Mesendoderm (in vitro differentiated cells): ENCODE results near the gene PWP1.

ENCODE experiments used
- DNase-seq: peaks from one replicate; pipeline ENCODE4 v3.0.0; 2013
- H2AK5ac ChIP-seq: 2 replicates; pipeline ENCODE4 v1.6.1; 2013; ENCODE audit warnings: low read length, inconsistent platforms
- H2BK120ac ChIP-seq: 2 replicates; pipeline ENCODE4 v1.6.1; 2013; ENCODE audit warnings: low read depth, mild to moderate bottlenecking, low read length, moderate library complexity, mixed read lengths
- H2BK15ac ChIP-seq: replicated peaks from 2 replicates; pipeline ENCODE4 v1.6.1; 2013; ENCODE audit warnings: low read depth, mild to moderate bottlenecking, moderate library complexity
- H2BK5ac ChIP-seq: 2 replicates; pipeline ENCODE4 v1.6.1; 2013; ENCODE audit warnings: low read length, inconsistent platforms
- H3K18ac ChIP-seq: 2 replicates; pipeline ENCODE4 v1.6.1; 2013; ENCODE audit warnings: mild to moderate bottlenecking, low read length, mixed read lengths
- H3K23ac ChIP-seq: one replicate; pipeline ENCODE4 v1.6.1; 2013; ENCODE audit warnings: low read length
- H3K27ac ChIP-seq: 2 replicates; pipeline ENCODE4 v1.5.1; 2013; ENCODE audit warnings: low read depth, mild to moderate bottlenecking, inconsistent platforms, low read length, moderate library complexity
- H3K27me3 ChIP-seq: 2 replicates; pipeline ENCODE4 v1.6.1; 2013; ENCODE audit warnings: low read length, control low read depth, mild to moderate bottlenecking, inconsistent platforms; ENCODE audit not compliant: insufficient read depth, poor library complexity
- H3K36me3 ChIP-seq: 2 replicates; pipeline ENCODE4 v1.6.1; 2013; ENCODE audit warnings: low read length, inconsistent platforms; ENCODE audit not compliant: control insufficient read depth, insufficient read depth
- H3K4ac ChIP-seq: one replicate; pipeline ENCODE4 v1.6.1; 2013; ENCODE audit warnings: low read depth, mild to moderate bottlenecking, low read length, moderate library complexity
- H3K4me1 ChIP-seq: 2 replicates; pipeline ENCODE4 v1.6.1; 2013; ENCODE audit warnings: low read depth, low read length, inconsistent platforms; ENCODE audit not compliant: control insufficient read depth
- H3K4me2 ChIP-seq: 2 replicates; pipeline ENCODE4 v1.6.1; 2013; ENCODE audit warnings: low read length
- H3K4me3 ChIP-seq: 2 replicates; pipeline ENCODE4 v1.5.1; 2013; ENCODE audit warnings: mild to moderate bottlenecking, low read length
- H3K56ac ChIP-seq: one replicate; pipeline ENCODE4 v1.6.1; 2013; ENCODE audit warnings: low read length
- H3K79me1 ChIP-seq: 2 replicates; pipeline ENCODE4 v1.6.1; 2013; ENCODE audit warnings: low read length, inconsistent platforms
- H3K79me2 ChIP-seq: 2 replicates; pipeline ENCODE4 v1.6.1; 2013; ENCODE audit warnings: mild to moderate bottlenecking, low read length; ENCODE audit not compliant: control insufficient read depth, insufficient read depth
- H3K9ac ChIP-seq: 2 replicates; pipeline ENCODE4 v1.6.1; 2013; ENCODE audit warnings: low read length, inconsistent platforms
- H4K5ac ChIP-seq: one replicate; pipeline ENCODE4 v1.6.1; 2013; ENCODE audit warnings: low read length
- H4K8ac ChIP-seq: one replicate; pipeline ENCODE4 v1.6.1; 2013; ENCODE audit warnings: low read depth, mild to moderate bottlenecking, control low read depth, low read length, moderate library complexity
- WGBS: extraction: QIAGEN DNeasy Blood & Tissue Kit; methylation state at CpG from one replicate; pipeline ENCODE4 v1.1.7; 2013; ENCODE audit warnings: low lambda C conversion rate, missing lambda C conversion rate; ENCODE audit not compliant: insufficient coverage; ENCODE audit errors: extremely low coverage; 5-methylcytosine and 5-hydroxymethylcytosine counted together

PWP1 gene

GRCh38 chr12:107649661-107650061, 35.9 kb upstream of the PWP1 start:
- Histone ChIP-seq H3K27me3 (no peaks in the 10 kb centered on the region), H2BK5ac (no peak overlapping the region), H3K18ac (no peak overlapping the region), H3K4me3 (no peak overlapping the region), H3K9ac (no peak overlapping the region), H3K36me3 (no peaks in the 10 kb centered on the region), H3K4me1 (no peaks in the 10 kb centered on the region), H3K4me2 (no peak overlapping the region), H3K56ac (no peak overlapping the region), H3K27ac (no peak overlapping the region), H3K79me1 (no peaks in the 10 kb centered on the region), H4K5ac (no peak overlapping the region), H2BK120ac (no peak overlapping the region), H2AK5ac (no peak overlapping the region), H3K79me2 (no peaks in the 10 kb centered on the region), H4K8ac (no peak overlapping the region), H2BK15ac (no peak overlapping the region), H3K4ac (no peak overlapping the region), H3K23ac (no peak overlapping the region)
- WGBS = no CpG with 5 or more reads among the region's 4 CpGs
- no peak for DNase-seq

GRCh38 chr12:107650977-107651376, 34.6 kb upstream of the PWP1 start:
- Histone ChIP-seq H3K4me1 (no peaks in the 10 kb centered on the region), H3K27ac (no peak overlapping the region), H3K4me3 (no peak overlapping the region), H3K18ac (no peak overlapping the region), H3K79me2 (no peaks in the 10 kb centered on the region), H2AK5ac (no peak overlapping the region), H3K56ac (no peak overlapping the region), H2BK120ac (no peak overlapping the region), H4K8ac (no peak overlapping the region), H3K27me3 (no peaks in the 10 kb centered on the region), H3K23ac (no peak overlapping the region), H3K79me1 (no peaks in the 10 kb centered on the region), H3K9ac (no peak overlapping the region), H2BK15ac (no peak overlapping the region), H4K5ac (no peak overlapping the region), H2BK5ac (no peak overlapping the region), H3K4me2 (no peak overlapping the region), H3K4ac (no peak overlapping the region), H3K36me3 (no peaks in the 10 kb centered on the region)
- WGBS = no CpG with 5 or more reads among the region's 10 CpGs
- no peak for DNase-seq

- H3K79me1 ChIP-seq = no peaks in the 10 kb centered on the region
- H2BK15ac ChIP-seq = no peak overlapping the region
- H3K23ac ChIP-seq = no peak overlapping the region
- H3K4me1 ChIP-seq = no peaks in the 10 kb centered on the region
- no CpG with 5 or more reads among the region's 11 CpGs for WGBS
- H3K36me3 ChIP-seq = no peaks in the 10 kb centered on the region
- H4K8ac ChIP-seq = no peak overlapping the region
- no peak overlapping the region for H4K5ac ChIP-seq
- no peak overlapping the region for H3K4me3 ChIP-seq
- H2BK120ac ChIP-seq = no peak overlapping the region
- DNase-seq = no peak
- no peak overlapping the region for H3K56ac ChIP-seq
- H3K27me3 ChIP-seq = no peaks in the 10 kb centered on the region
- no peak overlapping the region for H3K9ac ChIP-seq
- no peak overlapping the region for H3K4ac ChIP-seq
- H2BK5ac ChIP-seq = no peak overlapping the region
- H3K18ac ChIP-seq = no peak overlapping the region
- H3K27ac ChIP-seq = no peak overlapping the region
- H3K4me2 ChIP-seq = no peak overlapping the region
- H2AK5ac ChIP-seq = no peak overlapping the region
- no peaks in the 10 kb centered on the region for H3K79me2 ChIP-seq
These were observed 33.8 kb upstream of the PWP1 start for GRCh38 chr12:107651571-107652449.

GRCh38 chr12:107653519-107653918, 32.1 kb upstream of the PWP1 start:
- Histone ChIP-seq H3K23ac (no peak overlapping the region), H3K56ac (no peak overlapping the region), H3K4me2 (no peak overlapping the region), H4K8ac (no peak overlapping the region), H3K18ac (no peak overlapping the region), H3K9ac (no peak overlapping the region), H2BK120ac (no peak overlapping the region), H3K4me3 (no peak overlapping the region), H4K5ac (no peak overlapping the region), H2BK15ac (no peak overlapping the region), H3K79me2 (no peaks in the 10 kb centered on the region), H3K79me1 (no peaks in the 10 kb centered on the region), H2AK5ac (no peak overlapping the region), H2BK5ac (no peak overlapping the region), H3K36me3 (no peaks in the 10 kb centered on the region), H3K27me3 (no peaks in the 10 kb centered on the region), H3K27ac (no peak overlapping the region), H3K4ac (no peak overlapping the region), H3K4me1 (no peaks in the 10 kb centered on the region)
- DNase-seq = no peak
- no CpG with 5 or more reads among the region's 2 CpGs for WGBS

GRCh38 chr12:107654873-107655272, 30.7 kb upstream of the PWP1 start:
- no peak overlapping the region for H3K4ac ChIP-seq
- H2BK120ac ChIP-seq = no peak overlapping the region
- H3K23ac ChIP-seq = no peak overlapping the region
- no peak overlapping the region for H3K27ac ChIP-seq
- H3K36me3 ChIP-seq = no peaks in the 10 kb centered on the region
- H3K56ac ChIP-seq = no peak overlapping the region
- H4K5ac ChIP-seq = no peak overlapping the region
- no peak overlapping the region for H3K18ac ChIP-seq
- H3K79me2 ChIP-seq = no peaks in the 10 kb centered on the region
- no peak overlapping the region for H2BK5ac ChIP-seq
- H3K4me2 ChIP-seq = no peak overlapping the region
- H3K27me3 ChIP-seq = no peaks in the 10 kb centered on the region
- no peak for DNase-seq
- no peak overlapping the region for H3K9ac ChIP-seq
- no peak overlapping the region for H2AK5ac ChIP-seq
- no CpG with 5 or more reads among the region's 4 CpGs for WGBS
- no peaks in the 10 kb centered on the region for H3K79me1 ChIP-seq
- no peak overlapping the region for H4K8ac ChIP-seq
- H3K4me3 ChIP-seq = no peak overlapping the region
- H2BK15ac ChIP-seq = no peak overlapping the region
- H3K4me1 ChIP-seq = no peaks in the 10 kb centered on the region
